K562 (cell line): ENCODE results near the gene COG4. TPM values are rescaled to one million over a fixed set of nuclear protein-coding genes. Genes with fewer than 3 reads are reported as not detected.

ENCODE experiments used
- ATAC-seq: fragments of 200-7000 bp; cut with Tn5 transposase; 3 replicates; pipeline ENCODE4 v1.9.1; 2020; ENCODE audit warnings: moderate library complexity
- BruUV-seq: library from RNA; stranded (reverse); fragments of 400-500 nt; replicated peaks from 2 replicates; lab custom pipeline; 2021; lab: Mats Ljungman, UMichigan
- CTCF ChIA-PET: fragments of 300-600 bp; formaldehyde crosslinking; extraction: SDS; loops from one replicate; lab custom pipeline; 2021; ENCODE audit warnings: low intra/inter-chr PET ratio; lab: Yijun Ruan, JAX
- POLR2A ChIA-PET: fragments of 300-600, 350-650 bp; sonication (Branson Sonifier 250); formaldehyde crosslinking; extraction: SDS; loops from one replicate; lab custom pipeline; 2021; ENCODE audit warnings: antibody characterized with exemption, inconsistent platforms; lab: Yijun Ruan, JAX
- DNase-seq, 4 experiments: peaks; one replicate each; pipeline versions ENCODE4 v3.0.0 to v3.0.0-alpha.2; 2011 to 2018; ENCODE audit warnings: low spot score in 3 of 4, mixed read lengths in 3 of 4; ENCODE audit errors: extremely low read depth in 1 of 4
- FAIRE-seq: peaks from 2 replicates; lab custom pipeline; 2011; peaks lifted over from hg19 to GRCh38; lab: Jason Lieb, UNC
- H2AFZ ChIP-seq: 2 replicates; pipeline ENCODE4 v1.6.0; 2011; ENCODE audit warnings: low read depth, low read length, control low read depth, inconsistent platforms
- H3K27ac ChIP-seq: fragments of 200-600 bp; 3 replicates; pipeline ENCODE4 v1.8.0; 2011; ENCODE audit warnings: low read depth, mild to moderate bottlenecking, control low read depth, inconsistent platforms, low read length, moderate library complexity, mixed read lengths; ENCODE audit errors: extremely low read depth
- H3K27me3 ChIP-seq, 2 experiments: fragments of 300-600 bp in 1 of 2; 2 replicates in 1 of 2; 3 replicates in 1 of 2; pipeline versions ENCODE4 v1.6.0 to v1.8.0; 2011; ENCODE audit warnings: inconsistent platforms in 2 of 2, low read length in 2 of 2, mild to moderate bottlenecking in 1 of 2, mixed read lengths in 1 of 2, moderate library complexity in 1 of 2; ENCODE audit not compliant: control insufficient read depth in 2 of 2, insufficient read depth in 2 of 2
- H3K36me3 ChIP-seq: fragments of 300-600 bp; 3 replicates; pipeline ENCODE4 v1.8.0; 2011; ENCODE audit warnings: mild to moderate bottlenecking, low read length, inconsistent platforms; ENCODE audit not compliant: control insufficient read depth, insufficient read depth
- H3K4me1 ChIP-seq, 2 experiments: fragments of 200-600 bp in 1 of 2; replicated peaks in 1 of 2; 2 replicates in 1 of 2; 3 replicates in 1 of 2; pipeline versions ENCODE4 v1.5.1 to v1.8.0; 2011; ENCODE audit warnings: inconsistent platforms in 2 of 2, low read length in 2 of 2, mild to moderate bottlenecking in 1 of 2, mixed read lengths in 1 of 2, moderate library complexity in 1 of 2; ENCODE audit not compliant: control insufficient read depth in 2 of 2, insufficient read depth in 2 of 2
- H3K4me2 ChIP-seq: 2 replicates; pipeline ENCODE4 v1.6.1; 2011; ENCODE audit warnings: low read length, control low read depth, inconsistent platforms, mixed read lengths; ENCODE audit not compliant: insufficient read depth
- H3K4me3 ChIP-seq: fragments of 200-600 bp; sonication (generic), shearing (Covaris generic); 2 replicates; pipeline ENCODE4 v1.5.1; 2016; ENCODE audit warnings: control low read depth, inconsistent platforms
- H3K79me2 ChIP-seq: fragments of 200-600 bp; 3 replicates; pipeline ENCODE4 v1.8.0; 2011; ENCODE audit warnings: low read length, inconsistent platforms; ENCODE audit not compliant: control insufficient read depth, insufficient read depth
- H3K9ac ChIP-seq, 2 experiments: 2 replicates each; pipeline versions ENCODE4 v1.6.0 to v1.6.1; 2011; ENCODE audit warnings: low read depth in 2 of 2, low read length in 2 of 2, control low read depth in 1 of 2, inconsistent platforms in 1 of 2, mild to moderate bottlenecking in 1 of 2, mixed read lengths in 1 of 2; ENCODE audit not compliant: insufficient read depth in 1 of 2
- H3K9me1 ChIP-seq: one replicate; pipeline ENCODE4 v1.6.0; 2011; ENCODE audit warnings: inconsistent platforms, mild to moderate bottlenecking, low read length, moderate library complexity; ENCODE audit not compliant: control insufficient read depth, insufficient read depth
- H3K9me3 ChIP-seq: replicated peaks from 2 replicates; pipeline ENCODE4 v1.5.1; 2011; ENCODE audit warnings: low read depth, low read length, inconsistent platforms; ENCODE audit not compliant: control insufficient read depth, insufficient read depth
- H4K20me1 ChIP-seq: replicated peaks from 2 replicates; pipeline ENCODE4 v1.6.1; 2011; ENCODE audit warnings: low read length, inconsistent platforms, mixed read lengths; ENCODE audit not compliant: control insufficient read depth, insufficient read depth
- CBFA2T2 ChIP-seq: fragments of 450-650 bp; conservative IDR thresholded peaks from 2 replicates; pipeline ENCODE4 v1.6.1; 2017; ENCODE audit warnings: mild to moderate bottlenecking
- HDAC6 ChIP-seq: IDR thresholded peaks from 2 replicates; pipeline ENCODE4 v1.6.1; 2012; ENCODE audit warnings: low read depth, mild to moderate bottlenecking, control low read depth, inconsistent platforms, low read length, moderate library complexity
- RBM22 ChIP-seq: fragments of 200-400 bp; formaldehyde crosslinking; IDR thresholded peaks from 2 replicates; pipeline ENCODE4 v1.6.1; 2018; ENCODE audit warnings: low read length, low read depth; ENCODE audit not compliant: poor library complexity, severe bottlenecking
- TEAD2 ChIP-seq: fragments of 450-650 bp; IDR thresholded peaks from 2 replicates; pipeline ENCODE4 v1.6.1; 2016; ENCODE audit warnings: missing genetic modification characterization, control low read depth, missing compliant biosample characterization
- ZEB2 ChIP-seq: fragments of 450-650 bp; IDR thresholded peaks from 2 replicates; pipeline ENCODE4 v1.6.1; 2016
- ZNF644 ChIP-seq: fragments of 200-800 bp; sonication (Bioruptor generic); IDR thresholded peaks from 2 replicates; pipeline ENCODE4 v1.6.1; 2016; ENCODE audit warnings: low read depth, missing genetic modification characterization, missing compliant biosample characterization
- WGBS: fragments of 100-300 bp; shearing (Covaris generic); methylation state at CpG from one replicate; pipeline ENCODE4 v1.1.6; 2016; ENCODE audit warnings: low coverage, mixed read lengths; ENCODE audit not compliant: insufficient coverage; ENCODE audit errors: missing lambda C conversion rate; 5-methylcytosine and 5-hydroxymethylcytosine counted together
- in situ Hi-C: fragments of 300-500 bp; cut with MboI; formaldehyde crosslinking; loops from 4 replicates; pipeline ENCODE4 v1.15.0; 2018; ENCODE audit warnings: inconsistent platforms, mixed read lengths
- intact Hi-C: fragments of 100-400 bp; cut with micrococcal nuclease; formaldehyde crosslinking; loops from 2 replicates; pipeline ENCODE4 v1.14.2; 2022
- polyA plus RNA-seq, 8 experiments: library from polyadenylated mRNA; depleted of rRNA in 4 of 8; stranded (reverse) in 5 of 8; unstranded in 3 of 8; fragments of >200 nt; fragmentation: Nextera tagmentation in 2 of 8; fragmentation: Illumina TruSeq in 1 of 8; extraction: Ambion mirVana in 2 of 8; extraction: Trizol in 1 of 8; gene quantifications; 2 replicates each; pipeline versions ENCODE4 v1.2.1 to v1.2.3, GENCODE V29; 2011 to 2014; ENCODE audit warnings: inconsistent platforms in 1 of 8, missing spikeins in 1 of 8
- total RNA-seq, 7 experiments: library from RNA; depleted of rRNA in 6 of 7; stranded (reverse); fragments of >200 nt in 6 of 7; fragmentation: Illumina TruSeq in 2 of 7; extraction: Trizol in 2 of 7; gene quantifications; 2 replicates each; pipeline versions ENCODE4 v1.2.1 to v1.2.3, GENCODE V29; 2011 to 2021; ENCODE audit warnings: low replicate concordance in 1 of 7
- TF ChIP-seq, protein P1 (sequence below): fragments of 250-450 bp; sonication (Bioruptor Pico); IDR thresholded peaks from 2 replicates; pipeline ENCODE4 v1.5.0; 2021; ENCODE audit warnings: mild to moderate bottlenecking, borderline replicate concordance
- TF ChIP-seq, protein P2 (sequence below): IDR thresholded peaks from 2 replicates; pipeline ENCODE4 v1.6.1; 2016; ENCODE audit warnings: missing genetic modification characterization, missing compliant biosample characterization
- TF ChIP-seq, protein P3 (sequence below): fragments of 250-450 bp; sonication (Bioruptor Pico); IDR thresholded peaks from 2 replicates; pipeline ENCODE4 v1.4.0; 2020; ENCODE audit warnings: mild to moderate bottlenecking, moderate library complexity, borderline replicate concordance

The COG4 gene
- total and polyA plus RNA-seq, 9 of the 15 experiments (the other 6 are each of a cell fraction or from before 2014, with no cell fraction given): 13.7 to 73.9 (median 44.2) TPM

DNA sequence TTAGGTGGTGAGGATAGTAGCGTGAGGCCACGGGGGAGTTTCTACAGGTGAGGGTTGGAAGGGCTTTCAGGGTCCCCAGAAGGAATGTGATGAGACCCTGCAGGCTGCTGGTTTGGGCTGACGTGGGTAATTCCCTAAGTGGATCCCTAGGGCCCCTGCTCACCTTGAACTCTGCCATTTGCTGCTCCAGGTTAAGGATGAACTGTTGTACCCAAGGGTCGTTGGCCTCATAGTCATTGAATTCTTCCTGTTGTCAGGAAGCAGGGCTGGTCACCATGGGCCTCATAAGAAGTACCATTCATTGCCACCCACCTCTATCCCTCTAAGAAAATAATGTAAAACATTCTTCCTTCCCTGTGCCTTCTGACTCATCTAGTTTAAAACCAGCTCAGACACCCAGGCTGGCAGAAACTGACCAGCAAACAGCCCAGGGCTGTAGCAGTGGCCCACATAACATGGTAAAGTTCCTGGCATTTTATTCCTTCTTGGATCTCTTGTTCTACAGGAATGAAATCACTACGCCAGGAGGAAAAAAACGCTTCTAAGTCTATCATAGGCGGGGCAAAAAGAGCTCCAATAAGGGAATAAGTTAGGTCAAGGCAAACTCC is 41.3 kb downstream of the COG4 start:
- Histone ChIP-seq H3K36me3 (peaks cover 67% of the 10 kb centered on the region; the same call in 2 of the 3 replicates), H4K20me1 (no peaks in the 10 kb centered on the region; the same call in 1 of the 2 replicates), H3K4me2 (no peak overlapping the region), H2AFZ (no peak overlapping the region), H3K79me2 (no peaks in the 10 kb centered on the region), H3K4me3 (no peak overlapping the region), H3K27ac (no peak overlapping the region), H3K27me3 (no peaks in the 10 kb centered on the region), H3K9ac (no peak overlapping the region; a peak in 1 of 4 replicates), H3K9me3 (no peaks in the 10 kb centered on the region), H3K9me1 (peaks cover 3% of the 10 kb centered on the region), H3K4me1 (no peaks in the 10 kb centered on the region; a peak in 2 of 5 replicates)
- in situ Hi-C loops (no loop called here), intact Hi-C loops (no loop called here)
- 76% methylated on average over 7 of the region's 7 CpGs for WGBS
- ChIA-PET CTCF (no interaction called here), POLR2A (interaction anchor here (0.6 to 0.7 kb wide), 2 partner anchors 8 to 58 kb away, joined by 3 read pairs; no protein-coding TSS in a partner anchor)
- no peak for FAIRE-seq
- no peak for ATAC-seq
- no TSS peak for BruUV-seq
- no peak for DNase-seq
- TF ChIP-seq CBFA2T2 (no peak), HDAC6 (no peak), RBM22 (no peak), ZEB2 (no peak), TEAD2 (tag) (no peak), ZNF644 (tag) (no peak)
- TF ChIP-seq, protein P1, sequence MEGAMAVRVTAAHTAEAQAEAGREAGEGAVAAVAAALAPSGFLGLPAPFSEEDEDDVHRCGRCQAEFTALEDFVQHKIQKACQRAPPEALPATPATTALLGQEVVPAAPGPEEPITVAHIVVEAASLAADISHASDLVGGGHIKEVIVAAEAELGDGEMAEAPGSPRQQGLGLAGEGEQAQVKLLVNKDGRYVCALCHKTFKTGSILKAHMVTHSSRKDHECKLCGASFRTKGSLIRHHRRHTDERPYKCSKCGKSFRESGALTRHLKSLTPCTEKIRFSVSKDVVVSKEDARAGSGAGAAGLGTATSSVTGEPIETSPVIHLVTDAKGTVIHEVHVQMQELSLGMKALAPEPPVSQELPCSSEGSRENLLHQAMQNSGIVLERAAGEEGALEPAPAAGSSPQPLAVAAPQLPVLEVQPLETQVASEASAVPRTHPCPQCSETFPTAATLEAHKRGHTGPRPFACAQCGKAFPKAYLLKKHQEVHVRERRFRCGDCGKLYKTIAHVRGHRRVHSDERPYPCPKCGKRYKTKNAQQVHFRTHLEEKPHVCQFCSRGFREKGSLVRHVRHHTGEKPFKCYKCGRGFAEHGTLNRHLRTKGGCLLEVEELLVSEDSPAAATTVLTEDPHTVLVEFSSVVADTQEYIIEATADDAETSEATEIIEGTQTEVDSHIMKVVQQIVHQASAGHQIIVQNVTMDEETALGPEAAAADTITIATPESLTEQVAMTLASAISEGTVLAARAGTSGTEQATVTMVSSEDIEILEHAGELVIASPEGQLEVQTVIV (CRISPR knock-in tag): no peak
- TF ChIP-seq, protein P2, sequence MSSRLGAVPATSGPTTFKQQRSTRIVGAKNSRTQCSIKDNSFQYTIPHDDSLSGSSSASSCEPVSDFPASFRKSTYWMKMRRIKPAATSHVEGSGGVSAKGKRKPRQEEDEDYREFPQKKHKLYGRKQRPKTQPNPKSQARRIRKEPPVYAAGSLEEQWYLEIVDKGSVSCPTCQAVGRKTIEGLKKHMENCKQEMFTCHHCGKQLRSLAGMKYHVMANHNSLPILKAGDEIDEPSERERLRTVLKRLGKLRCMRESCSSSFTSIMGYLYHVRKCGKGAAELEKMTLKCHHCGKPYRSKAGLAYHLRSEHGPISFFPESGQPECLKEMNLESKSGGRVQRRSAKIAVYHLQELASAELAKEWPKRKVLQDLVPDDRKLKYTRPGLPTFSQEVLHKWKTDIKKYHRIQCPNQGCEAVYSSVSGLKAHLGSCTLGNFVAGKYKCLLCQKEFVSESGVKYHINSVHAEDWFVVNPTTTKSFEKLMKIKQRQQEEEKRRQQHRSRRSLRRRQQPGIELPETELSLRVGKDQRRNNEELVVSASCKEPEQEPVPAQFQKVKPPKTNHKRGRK (tag): no peak
- TF ChIP-seq, protein P3, sequence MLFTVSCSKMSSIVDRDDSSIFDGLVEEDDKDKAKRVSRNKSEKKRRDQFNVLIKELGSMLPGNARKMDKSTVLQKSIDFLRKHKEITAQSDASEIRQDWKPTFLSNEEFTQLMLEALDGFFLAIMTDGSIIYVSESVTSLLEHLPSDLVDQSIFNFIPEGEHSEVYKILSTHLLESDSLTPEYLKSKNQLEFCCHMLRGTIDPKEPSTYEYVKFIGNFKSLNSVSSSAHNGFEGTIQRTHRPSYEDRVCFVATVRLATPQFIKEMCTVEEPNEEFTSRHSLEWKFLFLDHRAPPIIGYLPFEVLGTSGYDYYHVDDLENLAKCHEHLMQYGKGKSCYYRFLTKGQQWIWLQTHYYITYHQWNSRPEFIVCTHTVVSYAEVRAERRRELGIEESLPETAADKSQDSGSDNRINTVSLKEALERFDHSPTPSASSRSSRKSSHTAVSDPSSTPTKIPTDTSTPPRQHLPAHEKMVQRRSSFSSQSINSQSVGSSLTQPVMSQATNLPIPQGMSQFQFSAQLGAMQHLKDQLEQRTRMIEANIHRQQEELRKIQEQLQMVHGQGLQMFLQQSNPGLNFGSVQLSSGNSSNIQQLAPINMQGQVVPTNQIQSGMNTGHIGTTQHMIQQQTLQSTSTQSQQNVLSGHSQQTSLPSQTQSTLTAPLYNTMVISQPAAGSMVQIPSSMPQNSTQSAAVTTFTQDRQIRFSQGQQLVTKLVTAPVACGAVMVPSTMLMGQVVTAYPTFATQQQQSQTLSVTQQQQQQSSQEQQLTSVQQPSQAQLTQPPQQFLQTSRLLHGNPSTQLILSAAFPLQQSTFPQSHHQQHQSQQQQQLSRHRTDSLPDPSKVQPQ (CRISPR knock-in tag): no peak
- TF ChIP-seq, all 486 proteins: peak for 0
